HG03103 (cell line): Measurements from ENCODE around the gene KIF3B.
"Not testable (repeated sequence)": the region's sequence is repeated elsewhere in the genome, so short reads cannot be mapped to it uniquely, and the experiment has no call there.

Source experiments
- ATAC-seq: cut with Tn5 transposase; IDR thresholded peaks from one replicate; pipeline ENCODE4 v1.9.1; 2021; ENCODE audit warnings: low read depth; ENCODE audit not compliant: unreplicated experiment

KIF3B gene

GRCh38 chr20:32326504-32326845, 49.0 kb downstream of the KIF3B start:
- no peak for ATAC-seq

GRCh38 chr20:32327087-32327681, 49.7 kb downstream of the KIF3B start:
- no peak for ATAC-seq

- ATAC-seq, result no peak
These were observed 52.5 kb downstream of the KIF3B start for GRCh38 chr20:32329817-32330554.

GRCh38 chr20:32330555-32330897, 53.1 kb downstream of the KIF3B start:
- ATAC-seq, result no peak

- no peak for ATAC-seq
These were observed 55.2 kb downstream of the KIF3B start for GRCh38 chr20:32332614-32333013.

- peak; percentile 45 for ATAC-seq
These were observed 55.9 kb downstream of the KIF3B start for GRCh38 chr20:32333181-32333987.

- ATAC-seq, result no peak
These were observed 56.8 kb downstream of the KIF3B start for GRCh38 chr20:32333988-32334885.

GRCh38 chr20:32336918-32337347, 59.5 kb downstream of the KIF3B start:
- ATAC-seq, result no peak

GRCh38 chr20:32337937-32338661, 60.6 kb downstream of the KIF3B start:
- no peak for ATAC-seq

- ATAC-seq, result no peak
These were observed 61.2 kb downstream of the KIF3B start for GRCh38 chr20:32338665-32339064.

GRCh38 chr20:32339116-32339515, 61.7 kb downstream of the KIF3B start:
- no peak for ATAC-seq

GRCh38 chr20:32341053-32341452, 63.6 kb downstream of the KIF3B start:
- ATAC-seq, result not testable (repeated sequence)

GRCh38 chr20:32343439-32343838, 66.0 kb downstream of the KIF3B start:
- no peak for ATAC-seq

GRCh38 chr20:32344835-32345506, 67.5 kb downstream of the KIF3B start:
- no peak for ATAC-seq

GRCh38 chr20:32348207-32348606, 70.8 kb downstream of the KIF3B start:
- no peak for ATAC-seq

GRCh38 chr20:32350421-32350820, 73.0 kb downstream of the KIF3B start:
- ATAC-seq, result no peak

- ATAC-seq, result no peak
These were observed 74.8 kb downstream of the KIF3B start for GRCh38 chr20:32352121-32352720.

GRCh38 chr20:32353848-32354496, 76.5 kb downstream of the KIF3B start:
- no peak for ATAC-seq
